Forelimb muscle (tissue), 1 donor: ENCODE measurements around the gene NPLOC4. TPM values are rescaled to one million over a fixed set of nuclear protein-coding genes. Genes with fewer than 3 reads are reported as not detected.

Experiments used
- DNase-seq: peaks from one replicate; pipeline ENCODE4 v3.0.0-alpha.2; 2013; ENCODE audit warnings: low read depth
- polyA plus RNA-seq: library from polyadenylated mRNA; unstranded; fragments of 120-200 nt; gene quantifications from one replicate; pipeline ENCODE4 v1.2.1, GENCODE V29; 2013; ENCODE audit not compliant: insufficient read length

Gene NPLOC4
- polyA plus RNA-seq, 1 donor = 57.9 TPM

- no peak for DNase-seq
Observed at GRCh38 chr17:81508639-81509206, 128.2 kb downstream of the NPLOC4 start.

Other genes starting within 250 kb of the NPLOC4 start
- 10.8 TPM for gene BAHCC1, start 241.7 kb downstream of the NPLOC4 start, polyA plus RNA-seq
- gene ACTG1, start 124.3 kb downstream of the NPLOC4 start, polyA plus RNA-seq = 935 TPM
- 3.7 TPM for gene FSCN2, start 108.7 kb downstream of the NPLOC4 start, polyA plus RNA-seq
- 19.8 TPM for gene FAAP100, start 84.8 kb downstream of the NPLOC4 start, polyA plus RNA-seq
- 1.2 TPM for gene TSPAN10, start 84 bp upstream of the NPLOC4 start, polyA plus RNA-seq
- gene PDE6G, start 19.4 kb upstream of the NPLOC4 start, polyA plus RNA-seq = 3.9 TPM
- gene OXLD1, start 29.5 kb upstream of the NPLOC4 start, polyA plus RNA-seq = 9.4 TPM
- gene CCDC137, start 29.6 kb upstream of the NPLOC4 start, polyA plus RNA-seq = 14.8 TPM
- gene ARL16, start 46.7 kb upstream of the NPLOC4 start, polyA plus RNA-seq = 28.2 TPM
- gene HGS, start 46.9 kb upstream of the NPLOC4 start, polyA plus RNA-seq = 48.1 TPM
- gene MRPL12, start 66.3 kb upstream of the NPLOC4 start, polyA plus RNA-seq = 54.9 TPM
- 3.5 TPM for gene SLC25A10, start 75.2 kb upstream of the NPLOC4 start, polyA plus RNA-seq
- not detected for gene GCGR, start 167.0 kb upstream of the NPLOC4 start, polyA plus RNA-seq
- gene MCRIP1, start 196.2 kb upstream of the NPLOC4 start, polyA plus RNA-seq = 119 TPM
- gene PPP1R27, start 197.9 kb upstream of the NPLOC4 start, polyA plus RNA-seq = 90.6 TPM
- 412 TPM for gene P4HB, start 223.4 kb upstream of the NPLOC4 start, polyA plus RNA-seq
- gene ARHGDIA, start 234.2 kb upstream of the NPLOC4 start, polyA plus RNA-seq = 160 TPM